C4-2B (cell line): ENCODE measurements around the gene SIK2.

Experiments
- CTCF ChIP-seq: fragments of 450-650 bp; conservative IDR thresholded peaks from 2 replicates; pipeline ENCODE4 v1.5.1; 2017; ENCODE audit warnings: mild to moderate bottlenecking
- ZFX ChIP-seq: fragments of 450-650 bp; IDR thresholded peaks from 2 replicates; pipeline ENCODE4 v1.6.1; 2017

- no peak for TF ChIP-seq CTCF
- TF ChIP-seq ZFX, result no peak
Measured at GRCh38 chr11:111642542-111642941, 40.3 kb downstream of the SIK2 start.
